Upper lobe of left lung (tissue), 4 donors: ENCODE results near the gene DYRK1A.

Source experiments
- CTCF ChIP-seq, 6 experiments: fragments of 450-650 bp in 4 of 6; fragments of 200-600 bp in 2 of 6; sonication (generic) in 2 of 6; IDR thresholded peaks; one replicate each; pipeline ENCODE4 v1.5.1; 2016 to 2019; ENCODE audit warnings: antibody characterized with exemption in 6 of 6
- POLR2A ChIP-seq, 4 donors: fragments of 450-650 bp; IDR thresholded peaks; one replicate each; pipeline ENCODE4 v1.5.1; 2016 to 2017; ENCODE audit warnings: antibody characterized with exemption in 4 of 4, mild to moderate bottlenecking in 2 of 4

DNA sequence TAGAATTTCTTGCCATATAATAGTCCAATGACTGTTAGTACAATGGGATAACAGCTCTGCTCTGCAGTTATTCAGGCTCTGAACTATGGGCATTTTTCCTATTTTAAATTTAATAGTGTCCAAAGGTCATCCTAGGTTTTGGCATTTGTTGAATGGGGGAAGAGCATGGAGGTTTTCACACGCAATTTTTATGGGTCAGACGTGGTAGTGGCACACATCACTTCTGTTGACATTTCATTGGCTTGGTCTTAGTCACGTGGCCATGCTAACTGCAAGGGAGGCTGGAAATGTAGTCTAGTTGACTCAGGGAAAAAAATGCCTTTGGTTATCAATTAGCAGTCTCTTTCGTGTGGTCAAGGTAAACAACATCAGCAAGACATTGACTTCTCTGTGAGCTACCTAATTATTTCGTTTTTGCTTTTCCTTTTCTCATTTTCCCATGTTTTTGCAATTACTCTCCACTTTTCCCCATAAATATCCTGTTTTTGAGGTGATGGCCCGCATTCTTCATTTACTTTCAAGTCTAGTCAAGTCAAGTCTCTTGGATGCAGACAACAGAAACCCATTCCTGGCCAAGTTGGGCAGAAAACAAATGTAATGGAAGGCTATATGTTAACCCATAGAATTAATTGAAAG is 82.8 kb downstream of the DYRK1A start:
- TF ChIP-seq CTCF (IDR thresholded peaks at IDR 0.05), result no peak
- TF ChIP-seq POLR2A (IDR thresholded peaks at IDR 0.05), result no peak
